ENCODE data around the gene NMD3. TPM values are rescaled to one million over a fixed set of nuclear protein-coding genes. Genes with fewer than 3 reads are reported as not detected.

The NMD3 gene
- total and polyA plus RNA-seq, 2 of the 4 experiments (the other 2 are of a cell fraction): 33.8 to 95.0 TPM

DNA sequence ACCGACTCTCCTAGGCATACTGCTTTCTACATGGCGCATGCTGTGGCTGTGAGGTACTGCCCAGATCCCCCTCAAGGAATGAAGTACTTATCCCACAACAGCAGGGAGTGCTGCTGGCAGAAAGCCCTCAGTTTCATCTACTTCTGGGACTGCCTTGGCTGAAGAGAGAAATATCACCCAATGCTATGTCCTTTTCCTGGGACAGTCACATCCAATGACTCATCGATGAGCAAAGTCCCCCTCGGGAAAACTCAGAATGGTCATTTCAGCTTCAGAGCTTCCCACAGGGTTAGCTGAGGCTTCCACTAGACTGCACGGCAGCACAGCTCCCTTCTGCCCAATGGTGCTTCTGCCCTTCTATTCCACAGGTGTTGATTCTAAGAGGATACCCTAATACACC is 3.6 kb upstream of the NMD3 start:
- intact Hi-C loops (cut with micrococcal nuclease): loop anchor here (10.0 kb wide), 1 partner anchor 273 kb away; no protein-coding TSS in a partner anchor
- no CpG with 5 or more reads among the region's 5 CpGs for WGBS, 2 experiments (ENCODE audit: extremely low coverage in 2 of 2, insufficient read length in 1 of 2)
- Histone ChIP-seq H3K4me1 (ENCODE audit: control insufficient read depth, insufficient read depth, low read length) (peaks cover 2% of the 10 kb centered on the region; the same call in 1 of the 2 replicates), H2AK9ac (replicated peaks; ENCODE audit: low read depth, low read length, poor library complexity) (no peak overlapping the region), H3K56ac (ENCODE audit: extremely low read depth, insufficient read depth, low read length) (no peak overlapping the region), H2BK120ac (ENCODE audit: low read depth, low read length) (no peak overlapping the region), H3K9ac (ENCODE audit: low read depth, low read length) (no peak overlapping the region), H3K36me3 (ENCODE audit: control insufficient read depth, insufficient read depth, low read length) (no peaks in the 10 kb centered on the region), H3K14ac (replicated peaks; ENCODE audit: low read depth, low read length) (no peak overlapping the region), H3K27me3 (ENCODE audit: control insufficient read depth, insufficient read depth, low read length) (no peaks in the 10 kb centered on the region; the same call in 1 of the 2 replicates), H3K27ac (ENCODE audit: insufficient read depth, low read length) (no peak overlapping the region), H3K4me3 (ENCODE audit: insufficient read depth, low read depth, low read length) (no peak overlapping the region), H2BK5ac (ENCODE audit: low read depth, low read length, poor library complexity, severe bottlenecking) (no peak overlapping the region), H4K8ac (ENCODE audit: low read depth in 2 of 2, low read length in 2 of 2) (no peak overlapping the region), H2BK20ac (ENCODE audit: low read depth, low read length) (no peak overlapping the region), H3K4ac (ENCODE audit: low read depth, low read length) (no peak overlapping the region), H2AK5ac (ENCODE audit: low read depth, low read length) (no peak overlapping the region), H2AFZ (replicated peaks; ENCODE audit: low read length, poor library complexity) (no peak overlapping the region), H4K5ac (ENCODE audit: low read depth, low read length) (no peak overlapping the region), H4K20me1 (ENCODE audit: insufficient read depth, low read length) (peaks cover under 1% of the 10 kb centered on the region; the same call in 1 of the 2 replicates), H4K91ac (ENCODE audit: insufficient read depth, low read depth, low read length) (no peak overlapping the region), H3K9me1 (ENCODE audit: insufficient read depth, low read length) (no peaks in the 10 kb centered on the region), H3K9me3 (ENCODE audit: control insufficient read depth, insufficient read depth, low read length) (no peaks in the 10 kb centered on the region), H3K23ac (ENCODE audit: low read depth, low read length) (no peak overlapping the region), H3K18ac (ENCODE audit: low read depth, low read length) (no peak overlapping the region), H3K79me1 (ENCODE audit: low read depth in 1 of 2, low read length in 2 of 2) (peaks cover 0 to under 1% of the 10 kb centered on the region in 2 experiments; a peak in 1 of 4 replicates), H3K4me2 (ENCODE audit: low read depth, low read length) (no peak overlapping the region), H2BK15ac (ENCODE audit: low read depth, low read length) (no peak overlapping the region)
- ATAC-seq (ENCODE audit: low read depth) (no peak), DNase-seq (no peak)
- BruUV-seq (replicated peaks): no TSS peak
- TF ChIP-seq, protein P1, sequence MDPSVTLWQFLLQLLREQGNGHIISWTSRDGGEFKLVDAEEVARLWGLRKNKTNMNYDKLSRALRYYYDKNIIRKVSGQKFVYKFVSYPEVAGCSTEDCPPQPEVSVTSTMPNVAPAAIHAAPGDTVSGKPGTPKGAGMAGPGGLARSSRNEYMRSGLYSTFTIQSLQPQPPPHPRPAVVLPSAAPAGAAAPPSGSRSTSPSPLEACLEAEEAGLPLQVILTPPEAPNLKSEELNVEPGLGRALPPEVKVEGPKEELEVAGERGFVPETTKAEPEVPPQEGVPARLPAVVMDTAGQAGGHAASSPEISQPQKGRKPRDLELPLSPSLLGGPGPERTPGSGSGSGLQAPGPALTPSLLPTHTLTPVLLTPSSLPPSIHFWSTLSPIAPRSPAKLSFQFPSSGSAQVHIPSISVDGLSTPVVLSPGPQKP (IDR thresholded peaks at IDR 0.05; ENCODE audit: borderline replicate concordance, low read depth, low read length): no peak
- no peak for TF ChIP-seq RCOR1 (IDR thresholded peaks at IDR 0.05; ENCODE audit: insufficient replicate concordance, low read length)
- TF ChIP-seq FOS (IDR thresholded peaks at IDR 0.05; ENCODE audit: low read depth, low read length): no peak
- TF ChIP-seq CHD1 (IDR thresholded peaks at IDR 0.05; ENCODE audit: low read depth, low read length): no peak
- in situ Hi-C loops (cut with MboI; ENCODE audit: low sequenced_read_pairs): no loop called here
- ChIA-PET POLR2A (ENCODE audit: unreplicated experiment) (no interaction called here), CTCF (no interaction called here)
- dilution Hi-C loops (cut with HindIII; ENCODE audit: low sequenced_read_pairs, unreplicated experiment): no loop called here
